HG02623 (cell line): Measurements from ENCODE around the gene HYI.
"Not testable (repeated sequence)": the region's sequence is repeated elsewhere in the genome, so short reads cannot be mapped to it uniquely, and the experiment has no call there.

ENCODE experiments used
- ATAC-seq: cut with Tn5 transposase; IDR thresholded peaks from one replicate; pipeline ENCODE4 v1.9.1; 2021; ENCODE audit warnings: moderate library complexity; ENCODE audit not compliant: unreplicated experiment

HYI gene

DNA sequence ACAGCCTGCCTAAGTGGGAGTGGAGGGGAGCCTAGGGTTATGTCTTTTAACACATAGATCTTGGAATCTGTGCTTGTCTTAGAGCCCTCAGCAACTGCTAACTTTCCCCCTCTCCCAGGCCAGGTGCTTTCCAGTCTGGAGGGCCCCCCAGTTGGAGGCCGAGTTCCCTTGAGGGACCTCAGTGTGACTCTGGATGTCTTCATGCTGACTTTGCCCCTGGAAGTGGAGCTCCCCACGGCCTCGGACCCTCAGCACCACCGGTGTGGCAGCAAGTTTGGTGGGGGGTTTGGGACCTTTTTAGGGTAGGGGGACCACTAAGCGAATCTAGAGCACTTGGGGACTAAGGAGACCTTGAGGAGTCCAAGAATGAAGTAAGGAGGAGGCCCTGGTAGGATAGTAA lies 22.9 kb downstream of the HYI start:
- no peak for ATAC-seq

GRCh38 chr1:43427941-43428340 lies 25.8 kb downstream of the HYI start:
- no peak for ATAC-seq

DNA sequence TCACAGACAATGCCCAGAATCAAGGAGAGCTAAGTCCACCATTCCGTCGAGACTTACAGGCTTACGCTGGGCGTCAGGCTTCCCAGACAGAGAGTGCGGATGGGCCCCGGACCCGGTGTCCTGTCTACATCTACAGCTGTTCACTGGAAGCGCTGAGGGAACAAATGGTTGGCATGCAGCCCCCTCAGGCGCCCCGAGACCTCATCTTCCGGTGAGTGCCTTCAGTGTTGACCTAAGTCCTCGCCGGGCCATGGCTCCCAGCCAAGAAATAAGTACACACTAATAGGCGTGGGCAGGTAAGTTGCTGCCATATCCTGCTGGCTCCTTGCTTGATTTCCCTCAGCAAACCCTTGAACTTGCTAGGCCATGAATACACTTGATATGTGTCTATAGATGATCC lies 26.2 kb downstream of the HYI start:
- no peak for ATAC-seq

DNA sequence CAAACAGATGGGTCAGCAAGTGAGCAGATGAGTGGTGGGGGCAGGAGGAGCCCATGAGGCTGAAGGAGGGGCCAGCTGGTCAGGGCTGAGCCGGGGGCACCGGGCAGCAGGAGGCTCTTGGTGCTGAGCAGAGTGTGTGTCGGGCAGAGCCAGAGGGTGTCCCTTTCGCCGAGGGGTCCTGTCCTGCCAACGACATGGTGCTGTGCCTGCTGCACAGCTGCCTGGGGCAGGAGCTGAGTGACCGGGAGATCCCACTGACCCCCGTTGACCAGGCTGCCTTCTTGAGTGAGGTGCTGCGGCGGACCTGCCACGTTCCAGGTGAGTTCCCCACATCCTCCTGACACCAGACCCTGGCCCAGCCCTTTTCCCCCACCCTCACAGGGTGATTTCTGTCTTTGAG lies 27.5 kb downstream of the HYI start:
- no peak for ATAC-seq

- ATAC-seq, result no peak
Observed at GRCh38 chr1:43425045-43425444, 28.7 kb downstream of the HYI start.

DNA sequence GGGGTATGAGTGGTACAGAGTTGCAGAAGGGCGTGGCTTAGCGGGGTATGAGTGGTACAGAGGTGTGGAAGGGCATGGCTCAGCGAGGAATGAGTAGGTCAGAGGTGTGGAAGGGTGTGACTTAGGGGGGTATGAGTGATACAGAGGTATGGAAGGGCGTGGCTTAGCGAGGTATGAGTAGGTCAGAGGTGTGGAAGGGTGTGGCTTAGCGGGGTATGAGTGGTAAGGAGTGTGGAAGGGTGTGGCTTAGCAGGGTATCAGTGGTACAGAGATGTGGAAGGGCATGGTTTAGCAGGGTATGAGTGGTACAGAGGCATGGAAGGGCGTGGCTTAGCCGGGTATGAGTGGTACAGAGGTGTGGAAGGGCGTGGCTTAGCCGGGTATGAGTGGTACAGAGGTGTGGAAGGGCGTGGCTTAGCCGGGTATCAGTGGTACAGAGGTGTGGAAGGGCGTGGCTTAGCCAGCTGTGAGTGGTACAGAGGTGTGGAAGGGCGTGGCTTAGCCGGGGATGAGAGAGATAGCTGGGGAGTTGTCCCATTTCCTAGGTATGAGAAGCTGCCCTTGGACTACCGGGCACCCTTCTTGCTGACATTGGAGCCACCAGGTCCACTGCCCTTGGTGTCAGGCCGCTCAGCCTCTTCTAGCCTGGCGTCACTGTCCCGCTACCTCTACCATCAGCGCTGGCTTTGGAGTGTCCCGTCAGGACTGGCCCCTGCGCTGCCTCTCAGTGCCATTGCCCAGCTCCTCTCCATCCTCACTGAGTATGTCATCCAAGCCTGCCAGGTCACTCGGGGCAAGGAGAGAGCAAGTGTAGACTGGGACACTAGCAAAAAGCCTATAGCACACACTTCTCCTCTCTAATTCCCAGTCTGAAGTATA lies 29.8 kb downstream of the HYI start:
- ATAC-seq, result no peak

- ATAC-seq, result no peak
Observed at GRCh38 chr1:43422995-43423671, 30.6 kb downstream of the HYI start.

GRCh38 chr1:43421976-43422750 lies 31.6 kb downstream of the HYI start:
- no peak for ATAC-seq

GRCh38 chr1:43421396-43421795 lies 32.3 kb downstream of the HYI start:
- ATAC-seq, result no peak

- ATAC-seq, result no peak
Observed at GRCh38 chr1:43420874-43421273, 32.9 kb downstream of the HYI start.

DNA sequence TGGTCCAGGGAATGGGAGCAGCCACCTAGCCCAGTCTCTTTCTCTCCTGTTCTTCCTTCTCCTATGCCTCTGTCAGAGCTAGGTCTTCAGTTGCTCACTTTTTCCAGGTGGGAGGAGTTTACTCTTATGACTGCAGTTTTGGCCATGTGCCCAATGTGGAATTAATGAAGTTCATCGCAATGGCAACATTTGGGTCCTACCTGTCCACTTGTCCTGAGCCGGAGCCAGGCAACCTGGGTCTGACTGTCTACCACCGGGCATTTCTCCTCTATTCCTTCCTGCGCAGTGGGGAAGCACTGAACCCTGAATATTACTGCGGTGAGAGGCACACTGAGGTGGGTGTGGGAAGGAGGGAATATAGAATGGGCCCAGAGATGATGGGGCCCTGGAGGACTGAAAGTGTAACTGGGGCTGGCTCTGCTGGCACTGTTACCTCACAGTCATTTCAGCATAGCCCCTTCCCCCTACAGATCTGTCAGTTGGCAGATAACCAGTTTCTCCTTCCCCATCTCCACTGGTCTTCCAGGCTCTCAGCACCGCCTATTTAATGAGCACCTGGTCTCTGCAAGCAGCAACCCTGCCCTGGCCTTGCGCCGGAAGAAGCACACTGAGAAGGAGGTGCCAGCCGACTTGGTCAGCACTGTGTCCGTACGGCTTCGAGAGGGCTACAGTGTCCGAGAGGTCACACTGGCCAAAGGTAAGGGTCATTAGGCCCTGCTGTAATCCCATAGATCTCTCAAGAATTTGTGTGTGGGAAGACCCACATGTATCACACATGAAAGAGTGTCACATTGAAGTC lies 33.9 kb downstream of the HYI start:
- no peak for ATAC-seq

DNA sequence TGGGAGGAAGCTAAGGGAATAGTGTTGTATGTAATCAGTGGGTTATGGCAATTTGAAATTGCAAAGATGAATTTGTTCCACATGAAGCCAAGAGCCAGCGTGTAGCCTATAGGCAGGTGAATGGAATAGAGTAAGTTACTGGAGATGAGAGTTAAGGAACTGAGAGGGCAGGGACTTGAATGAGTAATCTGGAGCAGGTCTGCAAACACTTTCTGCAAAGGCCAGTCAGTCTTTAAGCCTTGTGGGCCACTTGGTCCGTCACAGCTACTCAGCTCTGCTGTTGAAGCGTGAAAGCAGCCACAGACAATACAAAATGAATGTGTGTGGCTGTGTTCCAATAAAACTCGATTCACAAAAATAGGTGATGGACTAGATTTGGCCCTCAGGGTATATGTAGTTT lies 34.9 kb downstream of the HYI start:
- ATAC-seq, result no peak

DNA sequence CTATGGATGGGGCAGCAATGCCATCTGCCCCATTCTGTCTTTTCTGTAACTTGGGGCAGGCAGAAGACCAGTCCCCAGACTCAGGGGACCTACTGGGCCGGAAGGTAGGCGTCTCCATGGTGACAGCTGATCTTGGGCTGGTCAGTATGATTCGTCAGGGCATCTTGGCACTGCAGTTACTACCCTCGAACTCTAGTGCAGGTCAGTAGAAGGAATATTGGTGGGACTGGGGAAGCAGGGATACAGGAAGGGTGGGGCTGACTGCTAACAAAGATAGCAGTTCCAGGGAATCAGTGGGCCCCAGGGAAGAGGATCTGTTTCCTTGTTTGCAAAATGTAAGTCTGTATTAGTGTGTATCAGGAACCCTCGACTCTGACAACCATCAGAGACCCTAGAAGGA lies 37.8 kb downstream of the HYI start:
- no peak for ATAC-seq

DNA sequence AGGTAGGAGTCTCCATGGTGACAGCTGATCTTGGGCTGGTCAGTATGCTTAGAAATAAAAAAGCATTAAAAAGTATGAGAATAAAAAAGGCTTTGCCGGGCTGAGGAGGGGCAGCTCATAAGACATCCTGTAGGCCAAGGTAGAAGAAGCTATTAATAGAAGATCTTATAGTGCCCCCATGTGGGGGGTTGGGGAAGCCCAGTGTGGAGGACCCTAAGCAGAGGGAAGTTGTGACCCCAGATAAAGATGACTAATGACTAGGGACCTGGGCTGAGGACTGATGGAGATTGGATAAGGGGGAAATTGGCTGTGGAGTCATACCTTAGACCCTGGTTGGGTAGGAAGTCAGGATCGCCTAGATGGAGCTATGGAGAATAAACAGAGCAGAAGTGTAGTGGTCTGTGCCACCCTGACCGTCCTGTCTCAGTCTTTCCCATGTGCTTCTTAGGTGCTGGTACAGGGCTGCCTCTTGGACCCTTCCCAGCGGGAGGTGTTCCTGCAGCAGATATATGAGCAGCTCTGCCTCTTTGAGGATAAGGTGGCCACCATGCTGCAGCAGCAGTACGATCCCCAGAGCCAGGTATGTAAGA lies 39.0 kb downstream of the HYI start:
- ATAC-seq, result no peak

DNA sequence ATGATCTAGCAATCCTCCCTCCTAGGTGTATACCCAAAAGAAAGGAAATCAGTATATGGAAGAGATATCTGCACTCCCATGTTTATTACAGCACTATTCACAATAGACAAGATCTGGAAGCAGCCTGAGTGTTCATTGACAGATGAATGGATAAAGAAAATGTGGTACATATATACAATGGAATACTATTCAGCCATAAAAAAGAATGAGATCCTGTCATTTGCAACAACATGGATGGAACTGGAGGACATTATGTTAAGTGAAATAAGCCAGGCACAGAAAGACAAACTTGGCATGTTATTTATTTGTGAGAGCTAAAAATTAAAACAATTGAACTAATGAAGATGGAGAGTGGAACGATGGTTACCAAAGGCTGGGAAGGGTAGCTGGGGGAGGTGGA lies 40.3 kb downstream of the HYI start:
- not testable (repeated sequence) for ATAC-seq

DNA sequence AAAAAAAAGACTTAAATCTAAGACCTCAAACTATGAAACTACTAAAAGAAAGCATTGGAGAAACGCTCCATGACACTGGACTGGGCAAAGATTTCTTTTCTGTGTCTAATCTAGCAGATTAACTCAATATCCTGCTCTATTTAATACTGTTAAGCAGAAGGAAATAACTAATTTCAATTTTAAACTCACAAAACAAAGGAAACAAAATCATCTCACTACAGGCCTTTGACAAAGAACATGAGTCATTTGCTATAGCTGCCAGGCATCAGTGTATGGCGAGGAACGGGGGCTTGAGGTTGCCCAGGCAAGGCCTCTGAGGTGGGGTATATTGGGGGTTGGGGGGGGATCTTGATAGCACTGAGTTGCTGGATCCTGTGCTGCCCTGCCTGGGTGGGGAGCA lies 43.2 kb downstream of the HYI start:
- ATAC-seq, result no peak

- ATAC-seq, result no peak
Observed at GRCh38 chr1:43405876-43406234, 47.9 kb downstream of the HYI start.

DNA sequence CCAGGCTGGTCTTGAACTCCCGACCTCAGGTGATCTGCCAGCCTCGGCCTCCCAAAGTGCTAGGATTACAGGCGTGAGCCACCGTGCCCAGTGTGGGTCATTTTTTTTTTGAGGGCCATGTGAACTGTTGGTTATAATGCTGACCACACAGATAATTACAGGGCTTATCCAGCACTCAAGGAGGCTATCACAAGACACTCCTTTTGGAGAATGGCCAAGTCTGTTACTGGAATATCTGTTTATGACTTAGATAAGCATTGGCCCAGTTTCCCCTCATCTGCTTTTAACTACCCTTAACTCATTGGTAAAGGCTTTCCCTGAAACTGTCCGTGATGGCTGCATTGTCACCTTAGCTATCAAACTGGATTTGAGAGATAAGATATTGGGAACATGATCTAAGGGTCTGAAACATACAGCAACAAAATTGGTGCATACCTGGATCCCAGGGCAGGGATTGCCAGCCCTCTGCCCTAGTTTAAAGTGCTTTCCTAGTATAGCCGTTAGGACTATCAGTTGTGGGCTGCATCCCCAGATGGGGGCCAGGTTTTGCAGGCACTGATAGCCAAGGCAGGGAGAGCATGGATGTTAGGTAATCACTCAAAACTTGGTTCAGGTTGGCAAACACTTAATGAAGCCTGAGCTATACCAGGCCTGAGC lies 48.4 kb downstream of the HYI start:
- no peak for ATAC-seq

- no peak for ATAC-seq
Observed at GRCh38 chr1:43404353-43404752, 49.4 kb downstream of the HYI start.
